HL-60 (cell line): Measurements from ENCODE around the gene ARHGAP23.

Source experiments
- GABPA ChIP-seq: IDR thresholded peaks from 2 replicates; pipeline ENCODE4 v1.6.1; 2012; ENCODE audit warnings: low read depth
- POLR2AphosphoS5 ChIP-seq: IDR thresholded peaks from 2 replicates; pipeline ENCODE4 v1.6.1; 2012; ENCODE audit warnings: low read depth
- TF ChIP-seq, protein P1 (sequence below): IDR thresholded peaks from one replicate; pipeline ENCODE4 v1.5.1; 2011; ENCODE audit warnings: low read length, control low read depth, inconsistent platforms; ENCODE audit not compliant: insufficient read depth
- TF ChIP-seq, protein P2 (sequence below): IDR thresholded peaks from 2 replicates; pipeline ENCODE4 v1.6.1; 2012; ENCODE audit warnings: low read depth; ENCODE audit not compliant: insufficient replicate concordance

DNA sequence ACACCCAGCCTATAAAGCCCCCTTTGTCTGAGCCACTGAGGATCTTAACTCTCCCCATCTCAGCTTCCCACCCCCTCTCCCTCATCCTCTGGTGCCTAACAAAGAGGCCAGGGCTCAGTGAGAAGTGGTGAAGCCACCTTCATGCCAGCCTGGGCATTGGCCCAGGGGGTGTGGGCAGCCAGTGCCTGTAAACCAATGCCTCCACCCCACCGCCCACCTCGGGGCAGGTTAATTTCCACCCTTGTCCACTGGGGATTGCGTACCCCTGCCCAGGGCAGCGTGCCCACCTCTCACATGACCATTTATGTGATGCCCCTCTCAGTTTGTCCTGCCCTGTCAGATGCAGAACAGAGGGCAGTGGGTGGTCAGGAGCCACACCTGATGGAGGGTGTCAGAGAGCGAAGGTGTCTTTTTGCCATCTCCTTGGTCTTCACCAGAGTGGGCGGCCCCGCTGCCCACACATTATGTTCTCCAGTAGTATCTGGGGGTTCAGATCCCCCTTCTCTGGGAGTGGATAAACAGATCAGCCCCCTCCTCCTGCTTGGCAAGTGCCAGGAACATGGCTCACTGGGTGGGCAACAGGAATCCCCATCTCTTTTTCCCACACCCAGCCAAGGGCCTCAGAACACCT, 10.1 kb upstream of the ARHGAP23 start:
- TF ChIP-seq, protein P1, sequence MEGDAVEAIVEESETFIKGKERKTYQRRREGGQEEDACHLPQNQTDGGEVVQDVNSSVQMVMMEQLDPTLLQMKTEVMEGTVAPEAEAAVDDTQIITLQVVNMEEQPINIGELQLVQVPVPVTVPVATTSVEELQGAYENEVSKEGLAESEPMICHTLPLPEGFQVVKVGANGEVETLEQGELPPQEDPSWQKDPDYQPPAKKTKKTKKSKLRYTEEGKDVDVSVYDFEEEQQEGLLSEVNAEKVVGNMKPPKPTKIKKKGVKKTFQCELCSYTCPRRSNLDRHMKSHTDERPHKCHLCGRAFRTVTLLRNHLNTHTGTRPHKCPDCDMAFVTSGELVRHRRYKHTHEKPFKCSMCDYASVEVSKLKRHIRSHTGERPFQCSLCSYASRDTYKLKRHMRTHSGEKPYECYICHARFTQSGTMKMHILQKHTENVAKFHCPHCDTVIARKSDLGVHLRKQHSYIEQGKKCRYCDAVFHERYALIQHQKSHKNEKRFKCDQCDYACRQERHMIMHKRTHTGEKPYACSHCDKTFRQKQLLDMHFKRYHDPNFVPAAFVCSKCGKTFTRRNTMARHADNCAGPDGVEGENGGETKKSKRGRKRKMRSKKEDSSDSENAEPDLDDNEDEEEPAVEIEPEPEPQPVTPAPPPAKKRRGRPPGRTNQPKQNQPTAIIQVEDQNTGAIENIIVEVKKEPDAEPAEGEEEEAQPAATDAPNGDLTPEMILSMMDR, result no peak
- TF ChIP-seq, protein P2, sequence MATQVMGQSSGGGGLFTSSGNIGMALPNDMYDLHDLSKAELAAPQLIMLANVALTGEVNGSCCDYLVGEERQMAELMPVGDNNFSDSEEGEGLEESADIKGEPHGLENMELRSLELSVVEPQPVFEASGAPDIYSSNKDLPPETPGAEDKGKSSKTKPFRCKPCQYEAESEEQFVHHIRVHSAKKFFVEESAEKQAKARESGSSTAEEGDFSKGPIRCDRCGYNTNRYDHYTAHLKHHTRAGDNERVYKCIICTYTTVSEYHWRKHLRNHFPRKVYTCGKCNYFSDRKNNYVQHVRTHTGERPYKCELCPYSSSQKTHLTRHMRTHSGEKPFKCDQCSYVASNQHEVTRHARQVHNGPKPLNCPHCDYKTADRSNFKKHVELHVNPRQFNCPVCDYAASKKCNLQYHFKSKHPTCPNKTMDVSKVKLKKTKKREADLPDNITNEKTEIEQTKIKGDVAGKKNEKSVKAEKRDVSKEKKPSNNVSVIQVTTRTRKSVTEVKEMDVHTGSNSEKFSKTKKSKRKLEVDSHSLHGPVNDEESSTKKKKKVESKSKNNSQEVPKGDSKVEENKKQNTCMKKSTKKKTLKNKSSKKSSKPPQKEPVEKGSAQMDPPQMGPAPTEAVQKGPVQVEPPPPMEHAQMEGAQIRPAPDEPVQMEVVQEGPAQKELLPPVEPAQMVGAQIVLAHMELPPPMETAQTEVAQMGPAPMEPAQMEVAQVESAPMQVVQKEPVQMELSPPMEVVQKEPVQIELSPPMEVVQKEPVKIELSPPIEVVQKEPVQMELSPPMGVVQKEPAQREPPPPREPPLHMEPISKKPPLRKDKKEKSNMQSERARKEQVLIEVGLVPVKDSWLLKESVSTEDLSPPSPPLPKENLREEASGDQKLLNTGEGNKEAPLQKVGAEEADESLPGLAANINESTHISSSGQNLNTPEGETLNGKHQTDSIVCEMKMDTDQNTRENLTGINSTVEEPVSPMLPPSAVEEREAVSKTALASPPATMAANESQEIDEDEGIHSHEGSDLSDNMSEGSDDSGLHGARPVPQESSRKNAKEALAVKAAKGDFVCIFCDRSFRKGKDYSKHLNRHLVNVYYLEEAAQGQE, result no peak
- TF ChIP-seq POLR2AphosphoS5, result no peak
- no peak for TF ChIP-seq GABPA
